NCI-H226 (cell line): ENCODE measurements around the gene SLC27A5.

ENCODE experiments used
- DNase-seq: peaks from one replicate; pipeline ENCODE4 v3.0.0-alpha.2; 2015

The SLC27A5 gene

GRCh38 chr19:58511353-58512208, at the start of gene SLC27A5:
Gene SLC27A5, minus strand, starts transcription at chr19:58511992. Its CDS starts 37 bp downstream, at chr19:58511955.
- DNase-seq: no peak

GRCh38 chr19:58560921-58561320, 49.1 kb upstream of the SLC27A5 start:
- no peak for DNase-seq

GRCh38 chr19:58560007-58560887, 48.5 kb upstream of the SLC27A5 start:
- no peak for DNase-seq

GRCh38 chr19:58559275-58560006, 47.6 kb upstream of the SLC27A5 start:
- peak; percentile 95 for DNase-seq

- peak; percentile 98 for DNase-seq
Measured at GRCh38 chr19:58558623-58559274, 47.0 kb upstream of the SLC27A5 start.

- no peak for DNase-seq
Measured at GRCh38 chr19:58558066-58558622, 46.4 kb upstream of the SLC27A5 start, which contains the start of gene UBE2M. Gene UBE2M, minus strand, starts transcription at chr19:58558611. Its CDS starts 230 bp downstream, at chr19:58558381.

- DNase-seq: no peak
Measured at GRCh38 chr19:58557221-58558065, 45.7 kb upstream of the SLC27A5 start.

- no peak for DNase-seq
Measured at GRCh38 chr19:58556622-58557220, 44.9 kb upstream of the SLC27A5 start.

- no peak for DNase-seq
Measured at GRCh38 chr19:58555920-58556621, 44.3 kb upstream of the SLC27A5 start.

GRCh38 chr19:58555369-58555885, 43.6 kb upstream of the SLC27A5 start:
- no peak for DNase-seq

- peak; percentile 96 for DNase-seq
Measured at GRCh38 chr19:58554494-58555368, 42.9 kb upstream of the SLC27A5 start, which contains the start of gene CHMP2A. Gene CHMP2A, minus strand, starts transcription at chr19:58555105. Its CDS starts 893 bp downstream, at chr19:58554212.

- DNase-seq: no peak
Measured at GRCh38 chr19:58553799-58554493, 42.2 kb upstream of the SLC27A5 start.

GRCh38 chr19:58552655-58553054, 40.9 kb upstream of the SLC27A5 start:
- no peak for DNase-seq

- no peak for DNase-seq
Measured at GRCh38 chr19:58551577-58552471, 40.0 kb upstream of the SLC27A5 start.

- no peak for DNase-seq
Measured at GRCh38 chr19:58551123-58551497, 39.3 kb upstream of the SLC27A5 start.

GRCh38 chr19:58550362-58551122, 38.8 kb upstream of the SLC27A5 start:
- DNase-seq: no peak
